ENCODE data around the gene DOK3. TPM values are rescaled to one million over a fixed set of nuclear protein-coding genes. Genes with fewer than 3 reads are reported as not detected.

DOK3 gene
- total and polyA plus RNA-seq, 2 donors (not counting 3 experiments of a cell fraction or from before 2014, with no cell fraction given): 4.8 to 5.3 TPM

GRCh38 chr5:177554474-177555111 lies 45.0 kb upstream of the DOK3 start, which contains the start of gene FAM193B:
Gene FAM193B, minus strand, starts transcription at chr5:177554563. Its CDS starts 105 bp downstream, at chr5:177554458.
- H3K27ac ChIP-seq (ENCODE audit: insufficient read depth, low read depth, low read length): no peak within 1 kb of the TSS
- H3K4me3 ChIP-seq (replicated peaks in 1 of 3; ENCODE audit: insufficient read depth in 1 of 3, low read depth in 1 of 3, low read length in 3 of 3): peak within 1 kb of the TSS; percentile 54 to 84 (median 60)
- peaks cover 8% of the 10 kb centered on the region for H3K4me1 ChIP-seq (ENCODE audit: control insufficient read depth, extremely low read depth, insufficient read depth, low read length)
- no TSS peak for BruUV-seq (replicated peaks)
- FAIRE-seq (peak; percentile 55), DNase-seq (ENCODE audit: low read depth, low spot score) (peak; percentile 89)
- no peaks in the 10 kb centered on the region for H3K9me3 ChIP-seq (replicated peaks; ENCODE audit: control insufficient read depth, insufficient read depth, low read length)
- peak within 1 kb of the TSS; percentile 51 for H3K9ac ChIP-seq (replicated peaks; ENCODE audit: extremely low read depth, insufficient read depth, low read length)
- peak within 1 kb of the TSS; percentile 65 for H3K4me2 ChIP-seq (ENCODE audit: insufficient read depth, low read length)
- peak; percentile 5 to 7 for TF ChIP-seq CTCF (IDR thresholded peaks at IDR 0.05; ENCODE audit: extremely low read depth in 1 of 2, insufficient read depth in 1 of 2, low read depth in 1 of 2, low read length in 2 of 2)
- TF ChIP-seq POLR2AphosphoS5 (IDR thresholded peaks at IDR 0.05; ENCODE audit: insufficient read depth, low read depth, low read length): no peak
- dilution Hi-C loops (cut with MboI; ENCODE audit: extremely low pct_ligation_motif_present, low sequenced_read_pairs) (no loop called here), intact Hi-C loops (cut with micrococcal nuclease) (loop anchor here (1.0 to 5.0 kb wide), 2 partner anchors 37 to 38 kb away; partner anchors contain the start of gene TMED9)
- no peaks in the 10 kb centered on the region for H4K20me1 ChIP-seq (replicated peaks; ENCODE audit: control insufficient read depth, extremely low read depth, insufficient read depth, low read length)
- peaks cover 0 to 5% of the 10 kb centered on the region in 2 experiments for H3K27me3 ChIP-seq (ENCODE audit: control insufficient read depth in 2 of 2, insufficient read depth in 2 of 2, low read length in 2 of 2)
- H3K36me3 ChIP-seq (ENCODE audit: control insufficient read depth in 2 of 2, extremely low read depth in 1 of 2, insufficient read depth in 2 of 2, low read length in 2 of 2): peaks cover 0 to 3% of the 10 kb centered on the region in 2 experiments
- H2AFZ ChIP-seq (ENCODE audit: low read depth, low read length): peak within 1 kb of the TSS; percentile 67
- H3K79me2 ChIP-seq (ENCODE audit: control insufficient read depth, insufficient read depth, low read length): peaks cover 36% of the 10 kb centered on the region
- ChIA-PET CTCF (no interaction called here), POLR2A (no interaction called here)
- no peaks in the 10 kb centered on the region for H3K9me1 ChIP-seq (replicated peaks; ENCODE audit: control insufficient read depth, extremely low read depth, insufficient read depth, low read length)
